Measurements from ENCODE around the gene MAGEA8.
"Not testable (repeated sequence)": the region's sequence is repeated elsewhere in the genome, so short reads cannot be mapped to it uniquely, and the experiment has no call there.

MAGEA8 gene

DNA sequence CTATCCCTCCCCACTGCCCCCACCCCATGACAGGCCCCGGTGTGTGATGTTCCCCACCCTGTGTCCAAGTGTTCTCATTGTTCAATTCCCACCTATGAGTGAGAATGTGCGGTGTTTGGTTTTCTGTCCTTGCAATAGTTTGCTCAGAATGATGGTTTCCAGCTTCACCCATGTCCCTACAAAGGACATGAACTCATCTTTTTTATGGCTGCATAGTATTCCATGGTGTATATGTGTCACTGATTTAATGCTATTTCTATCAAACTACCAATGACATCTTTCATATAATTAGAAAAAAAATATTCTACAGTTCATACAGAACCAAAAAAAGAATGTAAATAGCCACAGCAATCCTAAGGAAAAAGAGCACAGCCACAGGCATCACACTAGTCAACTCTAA lies 9.8 kb downstream of the MAGEA8 start:
- not testable (repeated sequence) for H3K9ac ChIP-seq (ENCODE audit: low read length in 5 of 5); H3K9me3 ChIP-seq (ENCODE audit: control insufficient read depth in 5 of 5, low read length in 5 of 5); H3K36me3 ChIP-seq (ENCODE audit: control insufficient read depth in 5 of 5, insufficient read depth in 5 of 5, low read length in 5 of 5); H3K4me3 ChIP-seq (ENCODE audit: low read depth in 1 of 5, low read length in 5 of 5); H3K27ac ChIP-seq (ENCODE audit: low read depth, low read length); H3K4me1 ChIP-seq (ENCODE audit: control insufficient read depth in 5 of 5, insufficient read depth in 5 of 5, low read length in 5 of 5); H3K27me3 ChIP-seq (ENCODE audit: control insufficient read depth in 5 of 5, insufficient read depth in 4 of 5, low read length in 5 of 5)

DNA sequence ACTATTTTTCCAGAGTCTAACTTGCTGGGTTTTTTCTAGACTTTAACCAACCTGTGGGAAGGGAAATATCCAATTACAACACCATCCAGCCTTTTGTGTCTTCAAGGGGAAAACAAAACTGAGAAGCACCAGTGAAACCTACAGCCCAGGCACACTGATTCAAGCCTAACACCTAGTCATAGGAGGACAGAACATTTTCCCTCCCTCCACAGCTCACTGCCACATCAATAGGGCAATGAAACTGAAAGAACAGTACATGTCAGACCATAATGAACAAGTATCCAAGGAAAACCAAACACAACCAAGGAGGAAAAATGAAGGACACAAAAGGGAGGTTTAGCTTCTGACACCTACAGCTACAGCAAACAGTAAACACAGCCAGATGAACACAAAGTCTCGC lies 17.6 kb downstream of the MAGEA8 start:
- H3K9ac ChIP-seq (ENCODE audit: low read length in 5 of 5), result no peak overlapping the region
- H3K9me3 ChIP-seq (ENCODE audit: control insufficient read depth in 5 of 5, low read length in 5 of 5), result peaks cover 0 to 3% (median 0%) of the 10 kb centered on the region in 5 donors
- H3K4me1 ChIP-seq (ENCODE audit: control insufficient read depth in 5 of 5, insufficient read depth in 5 of 5, low read length in 5 of 5), result no peaks in the 10 kb centered on the region
- no peaks in the 10 kb centered on the region for H3K36me3 ChIP-seq (ENCODE audit: control insufficient read depth in 5 of 5, insufficient read depth in 5 of 5, low read length in 5 of 5)
- no peaks in the 10 kb centered on the region for H3K27me3 ChIP-seq (ENCODE audit: control insufficient read depth in 5 of 5, insufficient read depth in 4 of 5, low read length in 5 of 5)
- no peak overlapping the region for H3K27ac ChIP-seq (ENCODE audit: low read depth, low read length)
- no peak overlapping the region for H3K4me3 ChIP-seq (ENCODE audit: low read depth in 1 of 5, low read length in 5 of 5)

DNA sequence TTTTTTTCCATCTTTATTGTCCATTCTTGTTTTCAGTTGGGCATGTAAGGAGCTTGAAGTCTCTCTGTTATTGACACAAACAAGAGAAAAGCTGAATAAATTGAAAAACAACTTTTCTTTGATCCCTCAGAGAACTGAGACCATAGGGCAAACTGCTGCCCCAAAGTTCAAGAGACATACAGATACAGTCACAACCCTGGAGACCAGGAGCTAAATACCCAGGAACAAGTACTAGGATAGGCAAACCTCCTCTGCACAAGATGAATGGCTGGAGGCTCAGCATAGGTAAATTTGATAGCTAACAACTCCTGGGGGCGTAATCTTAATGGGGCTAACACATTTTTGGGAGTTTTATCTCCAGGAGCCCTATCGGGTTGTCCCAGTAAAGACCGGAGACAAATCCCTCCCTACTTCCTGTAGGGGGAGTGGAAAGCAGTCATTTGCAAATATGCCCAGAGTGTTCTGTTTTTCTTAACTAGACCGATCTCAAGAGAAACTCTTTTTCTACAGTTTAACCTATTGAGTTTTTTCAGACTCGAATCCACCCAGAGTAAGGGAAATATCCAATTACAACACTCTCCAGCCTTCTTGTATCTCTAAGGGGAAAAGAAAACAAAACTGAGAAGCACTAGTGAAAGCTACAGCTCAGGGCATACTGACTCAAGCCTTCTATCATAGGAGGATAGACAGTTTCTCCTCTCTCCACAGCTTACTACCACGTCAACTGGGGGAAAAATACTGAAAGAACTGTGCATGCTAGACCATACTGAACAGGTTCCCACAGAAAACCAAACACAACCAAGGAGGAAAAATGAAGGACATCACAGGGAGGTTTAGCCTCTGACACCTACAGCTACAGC lies 23.1 kb downstream of the MAGEA8 start:
- H3K4me1 ChIP-seq (ENCODE audit: control insufficient read depth in 5 of 5, insufficient read depth in 5 of 5, low read length in 5 of 5), result no peaks in the 10 kb centered on the region
- no peaks in the 10 kb centered on the region for H3K27me3 ChIP-seq (ENCODE audit: control insufficient read depth in 5 of 5, insufficient read depth in 4 of 5, low read length in 5 of 5)
- H3K27ac ChIP-seq (ENCODE audit: low read depth, low read length), result no peak overlapping the region
- H3K9ac ChIP-seq (ENCODE audit: low read length in 5 of 5), result no peak overlapping the region
- H3K36me3 ChIP-seq (ENCODE audit: control insufficient read depth in 5 of 5, insufficient read depth in 5 of 5, low read length in 5 of 5), result no peaks in the 10 kb centered on the region
- H3K4me3 ChIP-seq (ENCODE audit: low read depth in 1 of 5, low read length in 5 of 5), result no peak overlapping the region
- H3K9me3 ChIP-seq (ENCODE audit: control insufficient read depth in 5 of 5, low read length in 5 of 5), result no peaks in the 10 kb centered on the region

DNA sequence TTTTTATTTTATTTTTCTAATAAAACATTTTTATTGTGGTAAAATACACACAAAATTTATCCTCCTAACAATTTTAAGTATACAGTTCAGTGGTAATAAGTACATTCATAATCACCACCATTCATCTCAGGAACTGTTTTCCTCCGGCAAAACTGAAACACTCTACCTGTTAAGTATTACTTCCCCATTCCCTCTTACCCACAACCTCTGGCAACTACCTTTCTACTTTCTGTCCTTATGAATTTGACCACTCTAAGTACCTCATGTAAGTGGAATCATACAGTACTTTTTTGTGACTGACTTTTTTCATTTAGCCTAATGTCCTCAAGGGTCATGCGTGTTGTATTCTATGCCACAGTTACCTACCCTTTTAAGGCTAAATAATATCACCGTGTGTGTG lies 27.3 kb downstream of the MAGEA8 start:
- Histone ChIP-seq H3K4me3 (ENCODE audit: low read depth in 1 of 5, low read length in 5 of 5) (no peak overlapping the region), H3K9me3 (ENCODE audit: control insufficient read depth in 5 of 5, low read length in 5 of 5) (peaks cover 0 to 4% (median 0%) of the 10 kb centered on the region in 5 donors), H3K4me1 (ENCODE audit: control insufficient read depth in 5 of 5, insufficient read depth in 5 of 5, low read length in 5 of 5) (no peaks in the 10 kb centered on the region), H3K36me3 (ENCODE audit: control insufficient read depth in 5 of 5, insufficient read depth in 5 of 5, low read length in 5 of 5) (no peaks in the 10 kb centered on the region), H3K27me3 (ENCODE audit: control insufficient read depth in 5 of 5, insufficient read depth in 4 of 5, low read length in 5 of 5) (no peaks in the 10 kb centered on the region), H3K9ac (ENCODE audit: low read length in 5 of 5) (no peak overlapping the region), H3K27ac (ENCODE audit: low read depth, low read length) (no peak overlapping the region)

DNA sequence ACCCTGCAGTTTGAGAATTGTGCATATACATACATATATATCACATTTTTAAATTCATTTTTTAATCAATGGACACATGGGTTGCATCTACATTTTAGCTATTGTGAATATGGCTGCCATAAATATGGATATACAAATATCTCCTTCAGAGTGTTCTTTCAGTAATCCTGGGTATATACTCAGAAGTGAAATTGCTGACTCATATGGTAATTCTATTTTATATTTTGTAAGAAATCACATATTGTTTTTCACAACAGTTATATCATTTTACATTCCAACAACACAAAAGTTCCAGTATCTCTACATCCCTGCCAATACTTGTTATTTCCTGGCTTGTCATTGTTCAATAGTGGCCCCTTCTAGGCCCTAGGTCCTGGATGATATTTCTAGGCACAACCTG lies 27.7 kb downstream of the MAGEA8 start:
- H3K36me3 ChIP-seq (ENCODE audit: control insufficient read depth in 5 of 5, insufficient read depth in 5 of 5, low read length in 5 of 5), result no peaks in the 10 kb centered on the region
- H3K27ac ChIP-seq (ENCODE audit: low read depth, low read length), result no peak overlapping the region
- H3K4me1 ChIP-seq (ENCODE audit: control insufficient read depth in 5 of 5, insufficient read depth in 5 of 5, low read length in 5 of 5), result no peaks in the 10 kb centered on the region
- H3K4me3 ChIP-seq (ENCODE audit: low read depth in 1 of 5, low read length in 5 of 5), result no peak overlapping the region
- H3K27me3 ChIP-seq (ENCODE audit: control insufficient read depth in 5 of 5, insufficient read depth in 4 of 5, low read length in 5 of 5), result no peaks in the 10 kb centered on the region
- H3K9ac ChIP-seq (ENCODE audit: low read length in 5 of 5), result no peak overlapping the region
- H3K9me3 ChIP-seq (ENCODE audit: control insufficient read depth in 5 of 5, low read length in 5 of 5), result peaks cover 0 to 4% (median 0%) of the 10 kb centered on the region in 5 donors

DNA sequence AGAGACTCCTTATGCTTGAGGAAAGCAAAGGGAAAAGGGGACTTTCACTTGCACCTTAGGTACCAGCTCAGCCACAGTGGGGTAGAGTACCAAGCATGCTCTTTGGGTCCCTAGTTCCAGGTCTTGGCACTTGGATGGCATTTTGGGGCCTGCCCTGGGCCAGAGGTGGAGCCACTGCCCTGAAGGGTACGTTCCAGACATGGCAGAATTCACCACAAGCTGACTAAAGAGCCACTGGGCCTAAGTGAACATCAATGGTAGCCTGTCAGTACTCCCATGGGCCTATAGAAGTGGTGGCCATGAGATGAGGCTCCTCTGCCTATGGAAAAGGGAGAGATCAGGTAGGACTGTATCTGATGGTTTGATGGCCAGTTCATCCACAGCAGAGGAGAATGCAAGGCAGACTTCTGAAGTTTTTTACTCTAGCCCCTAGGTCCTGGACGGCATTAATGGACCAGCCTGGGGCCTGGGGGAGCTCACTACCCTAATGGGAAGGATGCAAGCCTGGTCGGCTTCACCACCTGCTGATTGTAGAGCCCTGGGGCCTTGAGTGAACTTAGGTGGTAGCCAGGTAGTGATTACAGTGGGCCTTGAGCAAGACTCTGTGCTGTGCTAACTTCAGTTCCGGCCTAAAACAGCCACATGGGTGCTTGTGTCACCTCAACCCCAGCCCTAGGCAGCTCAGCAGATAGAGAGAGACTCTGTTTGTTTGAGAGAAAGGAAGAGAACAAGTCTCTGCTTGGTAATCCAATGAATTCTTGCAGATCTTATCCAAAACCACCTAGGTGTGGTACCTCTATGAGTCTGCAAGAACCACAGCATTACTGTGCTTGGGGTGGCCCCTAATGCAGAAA lies 28.6 kb downstream of the MAGEA8 start:
- Histone ChIP-seq H3K4me3 (ENCODE audit: low read depth in 1 of 5, low read length in 5 of 5) (no peak overlapping the region), H3K36me3 (ENCODE audit: control insufficient read depth in 5 of 5, insufficient read depth in 5 of 5, low read length in 5 of 5) (no peaks in the 10 kb centered on the region), H3K9me3 (ENCODE audit: control insufficient read depth in 5 of 5, low read length in 5 of 5) (peaks cover 0 to 4% (median 0%) of the 10 kb centered on the region in 5 donors), H3K27me3 (ENCODE audit: control insufficient read depth in 5 of 5, insufficient read depth in 4 of 5, low read length in 5 of 5) (no peaks in the 10 kb centered on the region), H3K27ac (ENCODE audit: low read depth, low read length) (no peak overlapping the region), H3K9ac (ENCODE audit: low read length in 5 of 5) (no peak overlapping the region), H3K4me1 (ENCODE audit: control insufficient read depth in 5 of 5, insufficient read depth in 5 of 5, low read length in 5 of 5) (no peaks in the 10 kb centered on the region)

DNA sequence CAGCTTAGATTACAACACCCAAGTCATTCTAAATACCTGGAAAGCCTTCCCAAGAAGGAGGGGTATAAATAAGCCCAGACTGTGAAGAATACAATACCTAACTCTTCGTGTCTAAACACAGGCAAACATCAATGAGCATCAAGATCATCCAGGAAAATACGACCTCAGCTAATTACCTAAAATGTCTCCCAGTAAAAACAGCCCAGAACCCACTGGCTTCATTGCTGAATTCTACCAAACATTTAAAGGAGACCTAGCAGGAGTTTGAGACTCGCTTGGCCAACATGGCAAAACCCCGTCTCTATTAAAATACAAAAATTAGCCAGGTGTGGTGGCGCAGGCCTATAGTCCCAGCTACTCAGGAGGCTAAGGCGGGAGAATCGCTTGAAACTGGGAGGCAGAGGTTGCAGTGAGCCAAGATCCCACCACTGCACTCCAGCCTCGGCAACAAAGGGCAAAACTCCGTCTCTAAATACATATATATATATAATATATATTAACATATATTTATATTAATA lies 29.3 kb downstream of the MAGEA8 start:
- H3K4me1 ChIP-seq (ENCODE audit: control insufficient read depth in 5 of 5, insufficient read depth in 5 of 5, low read length in 5 of 5), result no peaks in the 10 kb centered on the region
- no peak overlapping the region for H3K9ac ChIP-seq (ENCODE audit: low read length in 5 of 5)
- H3K9me3 ChIP-seq (ENCODE audit: control insufficient read depth in 5 of 5, low read length in 5 of 5), result peaks cover 0 to 4% (median 0%) of the 10 kb centered on the region in 5 donors
- no peak overlapping the region for H3K4me3 ChIP-seq (ENCODE audit: low read depth in 1 of 5, low read length in 5 of 5)
- no peaks in the 10 kb centered on the region for H3K36me3 ChIP-seq (ENCODE audit: control insufficient read depth in 5 of 5, insufficient read depth in 5 of 5, low read length in 5 of 5)
- no peaks in the 10 kb centered on the region for H3K27me3 ChIP-seq (ENCODE audit: control insufficient read depth in 5 of 5, insufficient read depth in 4 of 5, low read length in 5 of 5)
- no peak overlapping the region for H3K27ac ChIP-seq (ENCODE audit: low read depth, low read length)

DNA sequence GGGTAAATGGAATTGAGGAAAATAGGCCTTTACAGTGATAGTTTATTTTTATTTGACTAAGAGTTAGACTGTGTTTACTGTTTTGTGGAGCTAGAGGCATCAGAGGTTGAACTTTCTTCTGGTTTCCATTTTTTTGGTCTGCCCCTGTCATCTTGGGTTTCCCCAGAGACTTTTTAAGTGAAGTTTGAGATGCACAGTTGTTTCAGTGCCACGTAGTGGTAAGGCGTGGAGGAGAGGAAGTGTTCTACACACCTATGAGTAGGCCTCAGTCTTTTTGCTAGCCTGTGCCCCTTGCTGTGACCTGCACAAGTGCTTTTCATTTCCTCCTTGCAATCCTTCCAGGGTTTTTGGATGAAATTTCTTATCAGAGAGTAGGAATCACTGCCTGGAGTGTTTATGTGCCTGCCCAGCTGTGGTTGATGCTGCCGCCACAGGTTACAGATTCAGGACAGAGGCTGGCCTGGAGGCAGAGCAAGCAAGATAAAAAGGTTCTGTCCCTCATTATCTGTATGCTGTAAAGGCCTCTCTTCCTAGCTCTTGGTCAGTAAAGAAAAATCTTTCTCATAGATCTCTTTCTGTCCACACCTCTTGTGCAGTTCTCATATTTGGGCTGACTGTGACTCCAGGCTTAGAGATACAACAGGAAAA lies 35.9 kb downstream of the MAGEA8 start:
- Histone ChIP-seq H3K27me3 (ENCODE audit: control insufficient read depth in 5 of 5, insufficient read depth in 4 of 5, low read length in 5 of 5) (no peaks in the 10 kb centered on the region), H3K9ac (ENCODE audit: low read length in 5 of 5) (no peak overlapping the region), H3K9me3 (ENCODE audit: control insufficient read depth in 5 of 5, low read length in 5 of 5) (peaks cover 0 to 4% (median 0%) of the 10 kb centered on the region in 5 donors), H3K36me3 (ENCODE audit: control insufficient read depth in 5 of 5, insufficient read depth in 5 of 5, low read length in 5 of 5) (no peaks in the 10 kb centered on the region), H3K4me3 (ENCODE audit: low read depth in 1 of 5, low read length in 5 of 5) (no peak overlapping the region), H3K4me1 (ENCODE audit: control insufficient read depth in 5 of 5, insufficient read depth in 5 of 5, low read length in 5 of 5) (peaks cover 0 to 7% (median 0%) of the 10 kb centered on the region in 5 donors), H3K27ac (ENCODE audit: low read depth, low read length) (no peak overlapping the region)

DNA sequence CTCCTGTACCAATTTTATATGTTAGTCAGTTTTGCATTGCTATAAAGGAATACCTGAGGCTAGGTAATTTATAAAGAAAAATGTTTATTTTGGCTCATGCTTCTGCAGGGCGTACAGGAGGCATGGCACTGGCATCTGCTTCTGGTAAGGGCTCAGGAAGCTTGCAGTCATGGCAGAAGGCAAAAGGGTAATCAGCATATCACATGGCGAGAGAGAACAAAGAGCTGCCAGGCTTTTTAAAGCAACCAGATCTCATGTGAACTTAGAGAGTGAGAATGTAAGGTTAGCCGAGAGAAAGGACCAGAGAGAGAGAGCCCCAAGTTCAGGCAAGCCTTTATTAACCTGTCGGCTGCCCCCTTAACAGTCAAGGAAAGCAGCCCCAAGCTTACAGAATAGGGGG lies 42.9 kb downstream of the MAGEA8 start:
- H3K27me3 ChIP-seq (ENCODE audit: control insufficient read depth in 5 of 5, insufficient read depth in 4 of 5, low read length in 5 of 5); H3K9me3 ChIP-seq (ENCODE audit: control insufficient read depth in 5 of 5, low read length in 5 of 5); H3K4me1 ChIP-seq (ENCODE audit: control insufficient read depth in 5 of 5, insufficient read depth in 5 of 5, low read length in 5 of 5); H3K9ac ChIP-seq (ENCODE audit: low read length in 5 of 5); H3K36me3 ChIP-seq (ENCODE audit: control insufficient read depth in 5 of 5, insufficient read depth in 5 of 5, low read length in 5 of 5); H3K27ac ChIP-seq (ENCODE audit: low read depth, low read length); H3K4me3 ChIP-seq (ENCODE audit: low read depth in 1 of 5, low read length in 5 of 5): not testable (repeated sequence)

DNA sequence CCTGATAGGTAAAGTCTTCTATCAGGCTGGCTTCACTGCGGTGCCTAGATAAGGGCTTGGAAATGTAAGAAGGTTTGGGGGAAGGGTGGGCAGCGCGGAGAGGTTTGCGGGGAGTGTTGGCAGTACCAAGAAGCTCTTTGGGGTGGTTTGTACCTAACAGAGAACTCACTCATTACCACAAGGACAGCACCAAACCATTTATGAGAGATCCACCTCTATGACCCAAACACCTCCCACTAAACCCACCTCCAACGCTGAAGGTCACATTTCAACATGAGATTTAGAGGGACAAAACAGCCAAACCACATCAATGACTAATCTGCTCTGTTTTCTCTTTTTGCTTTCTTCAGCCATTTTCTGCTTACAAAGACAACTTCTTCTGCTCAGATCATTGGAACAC lies 43.5 kb downstream of the MAGEA8 start:
- H3K9ac ChIP-seq (ENCODE audit: low read length in 5 of 5); H3K4me1 ChIP-seq (ENCODE audit: control insufficient read depth in 5 of 5, insufficient read depth in 5 of 5, low read length in 5 of 5); H3K27me3 ChIP-seq (ENCODE audit: control insufficient read depth in 5 of 5, insufficient read depth in 4 of 5, low read length in 5 of 5); H3K27ac ChIP-seq (ENCODE audit: low read depth, low read length); H3K36me3 ChIP-seq (ENCODE audit: control insufficient read depth in 5 of 5, insufficient read depth in 5 of 5, low read length in 5 of 5); H3K9me3 ChIP-seq (ENCODE audit: control insufficient read depth in 5 of 5, low read length in 5 of 5); H3K4me3 ChIP-seq (ENCODE audit: low read depth in 1 of 5, low read length in 5 of 5): not testable (repeated sequence)
